Germinal center (tissue), 1 donor: ENCODE measurements around the gene CELSR1.

Source experiments
- DNase-seq: peaks from one replicate; pipeline ENCODE4 v3.0.0; 2012; ENCODE audit warnings: mixed read lengths, low spot score

Gene CELSR1

GRCh38 chr22:46362203-46362933, 175.1 kb downstream of the CELSR1 start:
- DNase-seq: no peak

- no peak for DNase-seq
Measured at GRCh38 chr22:46361826-46362202, 175.6 kb downstream of the CELSR1 start.

GRCh38 chr22:46360891-46361290, 176.5 kb downstream of the CELSR1 start:
- no peak for DNase-seq

GRCh38 chr22:46360097-46360496, 177.3 kb downstream of the CELSR1 start:
- DNase-seq: no peak

GRCh38 chr22:46359362-46359761, 178.1 kb downstream of the CELSR1 start:
- DNase-seq: no peak

GRCh38 chr22:46358766-46359165, 178.7 kb downstream of the CELSR1 start:
- DNase-seq: no peak

- no peak for DNase-seq
Measured at GRCh38 chr22:46357711-46358520, 179.5 kb downstream of the CELSR1 start.

- DNase-seq: no peak
Measured at GRCh38 chr22:46356496-46357480, 180.6 kb downstream of the CELSR1 start.

GRCh38 chr22:46355996-46356471, 181.4 kb downstream of the CELSR1 start:
- no peak for DNase-seq

GRCh38 chr22:46355369-46355995, 181.9 kb downstream of the CELSR1 start:
- peak; percentile 75 for DNase-seq

- DNase-seq: no peak
Measured at GRCh38 chr22:46354993-46355305, 182.5 kb downstream of the CELSR1 start.

GRCh38 chr22:46354176-46354992, 183.0 kb downstream of the CELSR1 start:
- DNase-seq: no peak

- DNase-seq: no peak
Measured at GRCh38 chr22:46353483-46354105, 183.8 kb downstream of the CELSR1 start.

- DNase-seq: no peak
Measured at GRCh38 chr22:46352691-46353386, 184.6 kb downstream of the CELSR1 start.

- no peak for DNase-seq
Measured at GRCh38 chr22:46352276-46352675, 185.1 kb downstream of the CELSR1 start.

GRCh38 chr22:46351767-46352166, 185.7 kb downstream of the CELSR1 start:
- no peak for DNase-seq

GRCh38 chr22:46351131-46351735, 186.2 kb downstream of the CELSR1 start:
- DNase-seq: no peak

- no peak for DNase-seq
Measured at GRCh38 chr22:46350646-46351045, 186.8 kb downstream of the CELSR1 start.

- DNase-seq: no peak
Measured at GRCh38 chr22:46350121-46350520, 187.3 kb downstream of the CELSR1 start.
